Right atrium auricular region (tissue), 2 donors: ENCODE data around the gene TBP. TPM values are rescaled to one million over a fixed set of nuclear protein-coding genes. Genes with fewer than 3 reads are reported as not detected.
"Not testable (repeated sequence)": the region's sequence is repeated elsewhere in the genome, so short reads cannot be mapped to it uniquely, and the experiment has no call there.

Experiments
- DNase-seq: peaks from one replicate; pipeline ENCODE4 v3.0.0-alpha.2; 2019; ENCODE audit warnings: low spot score
- H3K27ac ChIP-seq, 2 donors: fragments of 200-600 bp; sonication (generic); 1 replicate in 1 of 2; 2 replicates in 1 of 2; pipeline ENCODE4 v1.5.1; 2016 to 2019
- H3K27me3 ChIP-seq, 2 donors: fragments of 200-600 bp; sonication (generic); one replicate each; pipeline versions ENCODE4 v1.5.1 to v1.6.0; 2017 to 2019
- H3K36me3 ChIP-seq: fragments of 200-600 bp; sonication (generic); one replicate; pipeline ENCODE4 v1.5.1; 2016
- H3K4me1 ChIP-seq, 2 donors: fragments of 200-600 bp; sonication (generic); one replicate each; pipeline versions ENCODE4 v1.5.1 to v1.6.0; 2017 to 2019
- H3K4me3 ChIP-seq, 2 donors: fragments of 200-600 bp; sonication (generic); 1 replicate in 1 of 2; 2 replicates in 1 of 2; pipeline ENCODE4 v1.5.1; 2017 to 2019; ENCODE audit warnings: mild to moderate bottlenecking in 1 of 2, moderate library complexity in 1 of 2
- H3K9me3 ChIP-seq, 2 donors: fragments of 200-600 bp; sonication (generic); one replicate each; pipeline ENCODE4 v1.5.1; 2019
- total RNA-seq, 2 donors: library from RNA; depleted of rRNA; stranded (reverse); fragments of >200 nt; gene quantifications; one replicate each; pipeline ENCODE4 v1.1.0, GENCODE V29; 2016
- TF ChIP-seq, protein P1 (sequence below), 2 donors: fragments of 200-600 bp; sonication (generic); IDR thresholded peaks; one replicate each; pipeline ENCODE4 v1.5.1; 2019; ENCODE audit warnings: antibody characterized with exemption in 2 of 2

Gene TBP
- 10 to 100 TPM; 10.1 to 13.3 TPM for total RNA-seq

DNA sequence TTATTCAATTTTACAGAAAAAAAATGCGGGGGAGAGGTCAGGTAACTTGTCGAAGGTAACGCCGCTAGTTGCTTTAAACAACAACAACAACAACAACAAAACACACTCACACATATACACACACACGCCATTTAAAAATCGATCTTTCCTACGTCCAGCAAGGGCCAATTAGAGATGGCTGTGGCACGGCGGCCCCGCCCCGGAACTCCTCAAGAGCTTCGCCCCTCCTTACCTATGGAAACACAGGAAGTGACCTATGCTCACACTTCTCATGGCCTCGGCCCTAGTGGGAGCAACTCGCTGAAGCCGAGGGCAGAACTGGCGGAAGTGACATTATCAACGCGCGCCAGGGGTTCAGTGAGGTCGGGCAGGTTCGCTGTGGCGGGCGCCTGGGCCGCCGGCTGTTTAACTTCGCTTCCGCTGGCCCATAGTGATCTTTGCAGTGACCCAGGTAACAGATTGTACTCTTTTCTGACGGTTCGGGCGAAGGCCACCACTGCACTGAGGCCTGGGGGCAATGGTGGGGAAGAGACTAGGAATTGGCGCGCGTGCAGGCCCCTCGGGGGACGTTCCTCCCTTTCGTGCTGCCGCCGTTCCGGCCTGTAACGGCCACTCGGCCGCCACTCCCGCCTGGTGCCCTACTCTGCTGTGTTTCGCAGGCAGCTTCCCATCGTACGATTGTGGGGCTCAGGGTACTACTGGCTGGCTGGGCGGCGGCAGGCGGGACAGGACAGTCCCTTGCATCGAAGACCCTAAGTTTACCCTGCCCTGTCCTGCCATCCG lies at the start of gene TBP:
TBP (plus strand) TSS at position 357 of the 783 bp plus-strand sequence. CDS start 2,661 bp downstream, outside the sequence.
- H3K4me1 ChIP-seq: peaks cover 0 to 45% of the 10 kb centered on the region in 2 donors
- TF ChIP-seq, protein P1, sequence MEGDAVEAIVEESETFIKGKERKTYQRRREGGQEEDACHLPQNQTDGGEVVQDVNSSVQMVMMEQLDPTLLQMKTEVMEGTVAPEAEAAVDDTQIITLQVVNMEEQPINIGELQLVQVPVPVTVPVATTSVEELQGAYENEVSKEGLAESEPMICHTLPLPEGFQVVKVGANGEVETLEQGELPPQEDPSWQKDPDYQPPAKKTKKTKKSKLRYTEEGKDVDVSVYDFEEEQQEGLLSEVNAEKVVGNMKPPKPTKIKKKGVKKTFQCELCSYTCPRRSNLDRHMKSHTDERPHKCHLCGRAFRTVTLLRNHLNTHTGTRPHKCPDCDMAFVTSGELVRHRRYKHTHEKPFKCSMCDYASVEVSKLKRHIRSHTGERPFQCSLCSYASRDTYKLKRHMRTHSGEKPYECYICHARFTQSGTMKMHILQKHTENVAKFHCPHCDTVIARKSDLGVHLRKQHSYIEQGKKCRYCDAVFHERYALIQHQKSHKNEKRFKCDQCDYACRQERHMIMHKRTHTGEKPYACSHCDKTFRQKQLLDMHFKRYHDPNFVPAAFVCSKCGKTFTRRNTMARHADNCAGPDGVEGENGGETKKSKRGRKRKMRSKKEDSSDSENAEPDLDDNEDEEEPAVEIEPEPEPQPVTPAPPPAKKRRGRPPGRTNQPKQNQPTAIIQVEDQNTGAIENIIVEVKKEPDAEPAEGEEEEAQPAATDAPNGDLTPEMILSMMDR (IDR thresholded peaks at IDR 0.05): peak in 1 of 2 donors; percentile 9

DNA sequence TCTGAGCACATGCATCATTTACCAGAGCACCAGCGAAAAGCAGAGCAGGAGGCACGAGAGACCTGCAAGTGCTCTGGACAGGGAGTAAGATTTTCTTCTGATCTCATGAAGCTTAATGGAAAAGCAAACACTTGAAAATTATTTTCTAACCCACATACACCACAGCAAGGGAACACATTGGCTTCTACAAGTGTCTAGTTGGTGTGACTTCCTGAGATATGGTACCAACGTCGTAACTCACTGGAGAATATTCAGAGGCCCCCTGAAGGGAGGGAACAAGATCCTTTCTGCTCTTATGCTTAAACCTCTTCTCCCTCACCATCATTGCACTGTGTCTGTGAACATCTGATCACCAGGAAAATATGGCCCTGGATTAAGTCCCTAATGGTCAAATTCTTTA lies 49.7 kb upstream of the TBP start:
- H3K9me3 ChIP-seq: no peaks in the 10 kb centered on the region
- TF ChIP-seq, protein P1 (IDR thresholded peaks at IDR 0.05): no peak
- H3K27me3 ChIP-seq: no peaks in the 10 kb centered on the region
- H3K4me1 ChIP-seq: no peaks in the 10 kb centered on the region
- H3K4me3 ChIP-seq: no peak overlapping the region
- H3K27ac ChIP-seq: no peak overlapping the region
- no peak for DNase-seq
- H3K36me3 ChIP-seq: no peaks in the 10 kb centered on the region

More for the DNA sequence above, at the start of gene TBP:
- Histone ChIP-seq H3K36me3 (peaks cover 15% of the 10 kb centered on the region), H3K4me3 (peak within 1 kb of the TSS; percentile 71 to 81), H3K27ac (peak within 1 kb of the TSS; percentile 90 to 92), H3K9me3 (no peaks in the 10 kb centered on the region), H3K27me3 (no peaks in the 10 kb centered on the region)
- DNase-seq: peak; percentile 99

DNA sequence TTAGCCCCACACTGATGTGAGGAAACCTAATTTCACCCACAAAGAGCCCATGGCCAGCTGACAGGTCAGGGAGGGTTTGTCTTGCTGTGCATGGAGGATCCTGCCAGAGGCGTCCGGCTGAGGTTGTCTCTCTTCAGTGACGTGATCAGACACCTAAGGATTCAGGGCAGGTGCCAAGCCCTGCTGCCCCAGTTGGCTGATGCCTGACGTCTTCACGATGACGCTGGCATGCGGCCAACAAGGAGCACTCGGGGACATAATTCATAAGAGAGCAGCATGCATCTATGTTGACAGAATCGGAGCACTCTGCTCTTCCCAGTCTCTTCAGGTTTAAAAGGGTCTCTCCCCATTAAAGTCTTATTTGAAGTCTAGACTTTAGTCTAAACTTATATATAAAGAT lies 48.9 kb upstream of the TBP start:
- no peaks in the 10 kb centered on the region for H3K9me3 ChIP-seq
- TF ChIP-seq, protein P1 (IDR thresholded peaks at IDR 0.05): no peak
- no peak for DNase-seq

DNA sequence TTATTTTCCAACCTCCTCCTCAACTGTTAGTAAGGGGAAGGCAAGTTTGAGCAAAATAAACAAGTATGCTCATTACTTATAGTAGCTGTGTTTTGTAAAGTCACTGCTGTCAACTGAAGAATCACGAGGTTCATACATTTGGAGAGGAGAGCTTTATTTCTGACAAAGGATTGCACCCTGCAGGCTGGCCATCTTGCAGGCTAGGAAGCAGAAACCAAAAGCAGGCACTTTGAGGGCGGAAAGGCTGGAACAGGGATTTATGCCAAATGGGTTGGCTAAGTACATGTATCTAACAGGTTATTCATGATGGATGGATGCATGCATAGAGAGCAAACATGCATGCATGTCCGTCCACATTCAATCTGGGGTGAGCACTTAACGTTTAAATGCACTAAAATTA lies 47.7 kb upstream of the TBP start:
- Histone ChIP-seq H3K27ac (no peak overlapping the region), H3K27me3 (no peaks in the 10 kb centered on the region), H3K4me1 (no peaks in the 10 kb centered on the region), H3K4me3 (no peak overlapping the region), H3K36me3 (no peaks in the 10 kb centered on the region), H3K9me3 (no peaks in the 10 kb centered on the region)
- TF ChIP-seq, protein P1 (IDR thresholded peaks at IDR 0.05): no peak
- no peak for DNase-seq

More for the DNA sequence above, 48.9 kb upstream of the TBP start:
- Histone ChIP-seq H3K4me1 (no peaks in the 10 kb centered on the region), H3K27me3 (no peaks in the 10 kb centered on the region), H3K27ac (no peak overlapping the region), H3K36me3 (no peaks in the 10 kb centered on the region), H3K4me3 (no peak overlapping the region)

DNA sequence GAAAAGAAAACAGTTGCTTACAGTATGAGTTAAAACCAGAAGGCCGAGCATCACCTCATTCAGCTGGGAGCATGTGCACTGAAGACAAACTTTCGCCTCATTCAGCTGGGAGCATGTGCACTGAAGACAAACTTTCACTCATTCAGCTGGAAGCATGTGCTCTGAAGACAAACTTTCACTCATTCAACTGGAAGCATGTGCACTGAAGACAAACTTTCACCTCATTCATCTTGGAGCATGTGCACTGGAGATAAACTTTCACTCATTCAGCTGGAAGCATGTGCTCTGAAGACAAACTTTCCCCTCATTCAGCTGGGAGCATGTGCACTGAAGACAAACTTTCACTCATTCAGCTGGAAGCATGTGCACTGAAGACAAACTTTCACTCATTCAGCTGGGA lies 46.4 kb upstream of the TBP start:
- not testable (repeated sequence) for H3K36me3 ChIP-seq, H3K27ac ChIP-seq, H3K9me3 ChIP-seq, H3K4me3 ChIP-seq, H3K4me1 ChIP-seq, DNase-seq, H3K27me3 ChIP-seq

DNA sequence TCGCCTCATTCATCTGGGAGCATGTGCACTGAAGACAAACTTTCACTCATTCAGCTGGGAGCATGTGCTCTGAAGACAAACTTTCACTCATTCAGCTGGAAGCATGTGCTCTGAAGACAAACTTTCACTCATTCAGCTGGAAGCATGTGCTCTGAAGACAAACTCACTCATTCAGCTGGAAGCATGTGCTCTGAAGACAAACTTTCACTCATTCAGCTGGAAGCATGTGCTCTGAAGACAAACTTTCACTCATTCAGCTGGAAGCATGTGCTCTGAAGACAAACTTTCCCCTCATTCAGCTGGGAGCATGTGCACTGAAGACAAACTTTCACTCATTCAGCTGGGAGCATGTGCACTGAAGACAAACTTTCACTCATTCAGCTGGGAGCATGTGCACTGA lies 45.9 kb upstream of the TBP start:
- H3K4me1 ChIP-seq, H3K4me3 ChIP-seq, H3K9me3 ChIP-seq, DNase-seq, H3K27me3 ChIP-seq, H3K36me3 ChIP-seq, H3K27ac ChIP-seq: not testable (repeated sequence)

DNA sequence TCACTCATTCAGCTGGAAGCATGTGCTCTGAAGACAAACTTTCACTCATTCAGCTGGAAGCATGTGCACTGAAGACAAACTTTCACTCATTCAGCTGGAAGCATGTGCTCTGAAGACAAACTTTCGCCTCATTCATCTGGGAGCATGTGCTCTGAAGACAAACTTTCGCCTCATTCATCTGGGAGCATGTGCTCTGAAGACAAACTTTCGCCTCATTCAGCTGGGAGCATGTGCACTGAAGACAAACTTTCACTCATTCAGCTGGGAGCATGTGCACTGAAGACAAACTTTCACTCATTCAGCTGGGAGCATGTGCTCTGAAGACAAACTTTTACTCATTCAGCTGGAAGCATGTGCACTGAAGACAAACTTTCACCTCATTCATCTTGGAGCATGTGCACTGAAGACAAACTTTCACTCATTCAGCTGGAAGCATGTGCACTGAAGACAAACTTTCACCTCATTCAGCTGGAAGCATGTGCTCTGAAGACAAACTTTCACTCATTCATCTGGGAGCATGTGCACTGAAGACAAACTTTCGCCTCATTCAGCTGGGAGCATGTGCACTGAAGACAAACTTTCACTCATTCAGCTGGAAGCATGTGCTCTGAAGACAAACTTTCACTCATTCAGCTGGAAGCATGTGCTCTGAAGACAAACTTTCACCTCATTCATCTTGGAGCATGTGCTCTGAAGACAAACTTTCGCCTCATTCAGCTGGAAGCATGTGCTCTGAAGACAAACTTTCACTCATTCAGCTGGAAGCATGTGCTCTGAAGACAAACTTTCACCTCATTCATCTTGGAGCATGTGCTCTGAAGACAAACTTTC lies 45.1 kb upstream of the TBP start:
- not testable (repeated sequence) for H3K27ac ChIP-seq, H3K4me1 ChIP-seq, H3K9me3 ChIP-seq, H3K36me3 ChIP-seq, DNase-seq, H3K4me3 ChIP-seq, H3K27me3 ChIP-seq
